NB4 (cell line): ENCODE results near the gene GRP.

Experiments used
- DNase-seq: peaks from one replicate; pipeline ENCODE4 v3.0.0; 2010; ENCODE audit warnings: low read depth
- H3K4me3 ChIP-seq: one replicate; pipeline ENCODE4 v1.5.1; 2011; ENCODE audit warnings: mild to moderate bottlenecking, low read depth, low read length, moderate library complexity
- MYC ChIP-seq: IDR thresholded peaks from 2 replicates; pipeline ENCODE4 v1.6.1; 2011; ENCODE audit warnings: low read depth, low read length
- POLR2A ChIP-seq: IDR thresholded peaks from 2 replicates; pipeline ENCODE4 v1.6.1; 2011; ENCODE audit warnings: mild to moderate bottlenecking; ENCODE audit not compliant: insufficient read length; ENCODE audit errors: extremely low read depth
- TF ChIP-seq, protein P1 (sequence below): IDR thresholded peaks from 2 replicates; pipeline ENCODE4 v1.6.1; 2011; ENCODE audit warnings: low read depth, low read length
- TF ChIP-seq, protein P2 (sequence below): IDR thresholded peaks from one replicate; pipeline ENCODE4 v1.5.1; 2012; ENCODE audit warnings: low read depth, low read length

GRP gene

DNA sequence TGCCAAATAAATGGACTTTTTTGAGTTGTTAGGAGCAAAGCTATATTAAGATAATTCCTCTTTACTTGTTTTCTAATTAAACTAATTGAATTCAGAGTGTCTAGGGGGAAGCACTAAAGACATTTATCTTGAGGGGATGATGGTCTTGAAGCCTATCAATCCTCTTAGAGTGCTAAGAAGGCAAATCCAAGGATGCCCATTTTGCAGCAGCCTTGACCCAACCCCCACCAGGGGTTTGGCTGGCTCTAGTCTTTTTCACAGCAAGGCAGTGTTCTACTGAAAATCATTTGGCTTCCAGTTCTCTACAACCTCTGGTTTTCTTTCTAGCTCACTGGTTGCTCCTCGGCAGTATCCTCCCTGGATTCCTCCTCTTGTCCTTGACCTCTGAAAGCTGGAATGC is 59.8 kb downstream of the GRP start:
- H3K4me3 ChIP-seq: no peak overlapping the region
- TF ChIP-seq POLR2A: no peak
- TF ChIP-seq, protein P1, sequence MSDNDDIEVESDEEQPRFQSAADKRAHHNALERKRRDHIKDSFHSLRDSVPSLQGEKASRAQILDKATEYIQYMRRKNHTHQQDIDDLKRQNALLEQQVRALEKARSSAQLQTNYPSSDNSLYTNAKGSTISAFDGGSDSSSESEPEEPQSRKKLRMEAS: no peak
- TF ChIP-seq, protein P2, sequence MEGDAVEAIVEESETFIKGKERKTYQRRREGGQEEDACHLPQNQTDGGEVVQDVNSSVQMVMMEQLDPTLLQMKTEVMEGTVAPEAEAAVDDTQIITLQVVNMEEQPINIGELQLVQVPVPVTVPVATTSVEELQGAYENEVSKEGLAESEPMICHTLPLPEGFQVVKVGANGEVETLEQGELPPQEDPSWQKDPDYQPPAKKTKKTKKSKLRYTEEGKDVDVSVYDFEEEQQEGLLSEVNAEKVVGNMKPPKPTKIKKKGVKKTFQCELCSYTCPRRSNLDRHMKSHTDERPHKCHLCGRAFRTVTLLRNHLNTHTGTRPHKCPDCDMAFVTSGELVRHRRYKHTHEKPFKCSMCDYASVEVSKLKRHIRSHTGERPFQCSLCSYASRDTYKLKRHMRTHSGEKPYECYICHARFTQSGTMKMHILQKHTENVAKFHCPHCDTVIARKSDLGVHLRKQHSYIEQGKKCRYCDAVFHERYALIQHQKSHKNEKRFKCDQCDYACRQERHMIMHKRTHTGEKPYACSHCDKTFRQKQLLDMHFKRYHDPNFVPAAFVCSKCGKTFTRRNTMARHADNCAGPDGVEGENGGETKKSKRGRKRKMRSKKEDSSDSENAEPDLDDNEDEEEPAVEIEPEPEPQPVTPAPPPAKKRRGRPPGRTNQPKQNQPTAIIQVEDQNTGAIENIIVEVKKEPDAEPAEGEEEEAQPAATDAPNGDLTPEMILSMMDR: no peak
- TF ChIP-seq MYC: no peak
- DNase-seq: no peak
